ENCODE measurements around the gene TNFRSF19. TPM values are rescaled to one million over a fixed set of nuclear protein-coding genes. Genes with fewer than 3 reads are reported as not detected.

Gene TNFRSF19
- total RNA-seq, 3 donors from 2014 or later (not counting 1 experiment from before 2014, with no cell fraction given), result 0.07 to 0.60 (median 0.36) TPM

DNA sequence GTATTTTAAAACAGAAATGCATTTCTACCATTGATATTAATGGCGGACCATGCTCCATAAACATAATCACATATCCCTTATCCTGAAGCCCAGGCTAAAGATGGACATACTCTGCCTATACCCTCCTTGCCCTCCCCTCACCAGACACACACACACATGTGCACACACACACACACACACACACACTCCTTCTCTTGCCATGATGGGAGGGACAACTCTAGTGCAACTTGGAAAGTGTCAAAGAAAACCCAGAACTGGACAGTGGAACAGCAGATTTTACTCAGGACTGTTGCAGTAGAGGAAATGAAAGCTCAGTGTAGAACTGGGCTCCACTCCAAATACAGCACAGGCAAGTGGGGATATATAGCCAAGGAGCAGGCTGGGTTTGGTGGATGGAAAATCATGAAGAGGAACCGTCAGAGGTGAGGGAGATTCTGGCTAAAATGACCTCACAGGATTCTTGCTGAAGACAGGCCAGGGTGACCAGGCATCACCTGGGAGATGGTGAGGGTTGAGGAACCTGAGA lies 40.8 kb downstream of the TNFRSF19 start:
- no peak overlapping the region for H3K4me3 ChIP-seq (ENCODE audit: low read length)
- Mint-ChIP-seq H3K4me1 (peaks cover 18% of the 10 kb centered on the region in 2 donors), H3K4me3 (no peak overlapping the region), H3K36me3 (no peaks in the 10 kb centered on the region), H3K27ac (no peak overlapping the region), H3K9me3 (no peaks in the 10 kb centered on the region), H3K27me3 (ENCODE audit: low read depth in 2 of 2) (peaks cover 9 to 10% of the 10 kb centered on the region in 2 donors)
- H3K4me1 ChIP-seq (ENCODE audit: control insufficient read depth, insufficient read depth, low read length), result peaks cover 7% of the 10 kb centered on the region
- DNase-seq, result no peak
- TF ChIP-seq, protein P1, sequence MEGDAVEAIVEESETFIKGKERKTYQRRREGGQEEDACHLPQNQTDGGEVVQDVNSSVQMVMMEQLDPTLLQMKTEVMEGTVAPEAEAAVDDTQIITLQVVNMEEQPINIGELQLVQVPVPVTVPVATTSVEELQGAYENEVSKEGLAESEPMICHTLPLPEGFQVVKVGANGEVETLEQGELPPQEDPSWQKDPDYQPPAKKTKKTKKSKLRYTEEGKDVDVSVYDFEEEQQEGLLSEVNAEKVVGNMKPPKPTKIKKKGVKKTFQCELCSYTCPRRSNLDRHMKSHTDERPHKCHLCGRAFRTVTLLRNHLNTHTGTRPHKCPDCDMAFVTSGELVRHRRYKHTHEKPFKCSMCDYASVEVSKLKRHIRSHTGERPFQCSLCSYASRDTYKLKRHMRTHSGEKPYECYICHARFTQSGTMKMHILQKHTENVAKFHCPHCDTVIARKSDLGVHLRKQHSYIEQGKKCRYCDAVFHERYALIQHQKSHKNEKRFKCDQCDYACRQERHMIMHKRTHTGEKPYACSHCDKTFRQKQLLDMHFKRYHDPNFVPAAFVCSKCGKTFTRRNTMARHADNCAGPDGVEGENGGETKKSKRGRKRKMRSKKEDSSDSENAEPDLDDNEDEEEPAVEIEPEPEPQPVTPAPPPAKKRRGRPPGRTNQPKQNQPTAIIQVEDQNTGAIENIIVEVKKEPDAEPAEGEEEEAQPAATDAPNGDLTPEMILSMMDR (IDR thresholded peaks at IDR 0.05), result no peak
- 85% methylated on average over 2 of the region's 2 CpGs for WGBS (ENCODE audit: insufficient coverage)
- intact Hi-C loops (cut with micrococcal nuclease), result no loop called here
- no peak for ATAC-seq
- H3K27ac ChIP-seq (ENCODE audit: low read length), result no peak overlapping the region
- H3K27me3 ChIP-seq (ENCODE audit: control insufficient read depth, insufficient read depth, low read length), result no peaks in the 10 kb centered on the region
- no peaks in the 10 kb centered on the region for H3K36me3 ChIP-seq (ENCODE audit: control insufficient read depth, insufficient read depth, low read length)
- H3K9me3 ChIP-seq (ENCODE audit: control insufficient read depth, insufficient read depth, low read length), result no peaks in the 10 kb centered on the region

DNA sequence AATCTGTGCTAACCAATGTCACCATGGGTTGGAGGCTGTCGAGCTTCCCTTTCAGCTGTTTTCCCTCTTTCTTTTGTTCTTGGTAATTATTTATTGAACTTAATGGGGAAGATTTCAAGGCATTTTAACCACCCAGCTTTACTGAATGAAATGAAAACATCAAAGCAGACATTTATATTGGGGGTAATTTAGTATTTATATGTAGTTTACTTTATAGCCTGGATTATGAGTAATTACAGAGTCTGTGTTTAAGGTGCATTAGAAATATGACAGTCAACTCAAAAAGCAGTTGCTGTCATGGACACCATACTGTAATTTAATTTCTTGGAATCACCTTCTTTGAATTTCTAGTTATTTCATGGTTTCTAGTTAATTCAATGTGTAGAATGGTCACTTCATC lies 42.0 kb downstream of the TNFRSF19 start:
- intact Hi-C loops (cut with micrococcal nuclease), result no loop called here
- DNase-seq (no peak), ATAC-seq (no peak)
- Histone ChIP-seq H3K27ac (ENCODE audit: low read length) (no peak overlapping the region), H3K4me3 (ENCODE audit: low read length) (no peak overlapping the region), H3K36me3 (ENCODE audit: control insufficient read depth, insufficient read depth, low read length) (no peaks in the 10 kb centered on the region), H3K9me3 (ENCODE audit: control insufficient read depth, insufficient read depth, low read length) (no peaks in the 10 kb centered on the region), H3K27me3 (ENCODE audit: control insufficient read depth, insufficient read depth, low read length) (no peaks in the 10 kb centered on the region), H3K4me1 (ENCODE audit: control insufficient read depth, insufficient read depth, low read length) (peaks cover 7% of the 10 kb centered on the region)
- Mint-ChIP-seq H3K36me3 (no peaks in the 10 kb centered on the region), H3K27ac (no peak overlapping the region), H3K27me3 (ENCODE audit: low read depth in 2 of 2) (peaks cover 13 to 14% of the 10 kb centered on the region in 2 donors), H3K4me1 (peaks cover 18 to 23% of the 10 kb centered on the region in 2 donors), H3K9me3 (no peaks in the 10 kb centered on the region), H3K4me3 (no peak overlapping the region)
- TF ChIP-seq, protein P1 (IDR thresholded peaks at IDR 0.05), result no peak
- WGBS (ENCODE audit: insufficient coverage), result 100% methylated on average over 1 of the region's 1 CpG

DNA sequence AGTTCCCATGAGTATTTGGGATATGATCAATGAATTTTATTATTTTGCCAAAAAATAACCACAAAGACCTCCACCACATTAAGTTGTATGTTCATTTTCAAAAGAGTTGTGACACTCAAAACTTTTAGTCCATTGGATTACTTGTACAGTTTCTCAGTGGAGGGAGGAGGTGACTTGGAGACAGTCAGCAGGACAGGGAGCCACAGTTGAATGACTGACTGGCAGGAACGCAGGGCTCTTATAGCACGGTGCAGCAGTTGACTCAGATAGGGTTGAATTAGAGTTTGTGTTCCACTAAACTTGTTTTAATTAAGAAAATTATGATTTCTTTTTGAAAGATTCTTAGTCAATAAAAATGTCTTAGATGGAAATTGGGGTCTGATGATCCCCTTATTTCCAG lies 42.5 kb downstream of the TNFRSF19 start:
- Histone ChIP-seq H3K4me3 (ENCODE audit: low read length) (no peak overlapping the region), H3K9me3 (ENCODE audit: control insufficient read depth, insufficient read depth, low read length) (no peaks in the 10 kb centered on the region), H3K36me3 (ENCODE audit: control insufficient read depth, insufficient read depth, low read length) (no peaks in the 10 kb centered on the region), H3K4me1 (ENCODE audit: control insufficient read depth, insufficient read depth, low read length) (peaks cover 7% of the 10 kb centered on the region), H3K27me3 (ENCODE audit: control insufficient read depth, insufficient read depth, low read length) (no peaks in the 10 kb centered on the region), H3K27ac (ENCODE audit: low read length) (no peak overlapping the region)
- Mint-ChIP-seq H3K27ac (no peak overlapping the region), H3K36me3 (no peaks in the 10 kb centered on the region), H3K4me3 (no peak overlapping the region), H3K9me3 (no peaks in the 10 kb centered on the region), H3K27me3 (ENCODE audit: low read depth in 2 of 2) (peaks cover 14 to 19% of the 10 kb centered on the region in 2 donors), H3K4me1 (peaks cover 22 to 26% of the 10 kb centered on the region in 2 donors)
- WGBS (ENCODE audit: insufficient coverage), result 97% methylated on average over 2 of the region's 2 CpGs
- intact Hi-C loops (cut with micrococcal nuclease), result no loop called here
- ATAC-seq (no peak), DNase-seq (no peak)
- TF ChIP-seq, protein P1 (IDR thresholded peaks at IDR 0.05), result no peak

GRCh38 chr13:23613596-23613995 lies 43.4 kb downstream of the TNFRSF19 start:
- Mint-ChIP-seq H3K4me3 (no peak overlapping the region), H3K9me3 (no peaks in the 10 kb centered on the region), H3K4me1 (peaks cover 24 to 28% of the 10 kb centered on the region in 2 donors), H3K27me3 (ENCODE audit: low read depth in 2 of 2) (peaks cover 14 to 19% of the 10 kb centered on the region in 2 donors), H3K36me3 (no peaks in the 10 kb centered on the region), H3K27ac (no peak overlapping the region)
- ATAC-seq (no peak), DNase-seq (no peak)
- Histone ChIP-seq H3K4me3 (ENCODE audit: low read length) (no peak overlapping the region), H3K9me3 (ENCODE audit: control insufficient read depth, insufficient read depth, low read length) (no peaks in the 10 kb centered on the region), H3K36me3 (ENCODE audit: control insufficient read depth, insufficient read depth, low read length) (no peaks in the 10 kb centered on the region), H3K4me1 (ENCODE audit: control insufficient read depth, insufficient read depth, low read length) (peaks cover 6% of the 10 kb centered on the region), H3K27ac (ENCODE audit: low read length) (no peak overlapping the region), H3K27me3 (ENCODE audit: control insufficient read depth, insufficient read depth, low read length) (no peaks in the 10 kb centered on the region)
- TF ChIP-seq, protein P1 (IDR thresholded peaks at IDR 0.05), result no peak
- WGBS (ENCODE audit: insufficient coverage), result 79% methylated on average over 3 of the region's 3 CpGs
- intact Hi-C loops (cut with micrococcal nuclease), result no loop called here
